Activated CD4-positive, alpha-beta T cell treated with anti-CD3 and anti-CD28 coated beads, Interleukin-2, amount 10 ng/mL, durations not matched to agents 24 days and 14 days (primary cell): ENCODE data around the gene TUB. TPM values are rescaled to one million over a fixed set of nuclear protein-coding genes. Genes with fewer than 3 reads are reported as not detected.

Experiments
- DNase-seq: peaks from one replicate; pipeline ENCODE4 v3.0.0; 2022
- H3K27ac Mint-ChIP-seq: one replicate; pipeline ENCODE4 v1.8.0; 2022; ENCODE audit warnings: mild to moderate bottlenecking, mixed read lengths
- H3K27me3 Mint-ChIP-seq: one replicate; pipeline ENCODE4 v1.8.0; 2022; ENCODE audit warnings: mixed read lengths
- H3K36me3 Mint-ChIP-seq: one replicate; pipeline ENCODE4 v1.8.0; 2022; ENCODE audit warnings: low read depth, mild to moderate bottlenecking, mixed read lengths
- H3K4me1 Mint-ChIP-seq: one replicate; pipeline ENCODE4 v1.8.0; 2021; ENCODE audit warnings: mixed read lengths
- H3K4me3 Mint-ChIP-seq: one replicate; pipeline ENCODE4 v1.8.0; 2022; ENCODE audit warnings: mild to moderate bottlenecking, moderate library complexity, mixed read lengths
- H3K9me3 Mint-ChIP-seq: one replicate; pipeline ENCODE4 v1.8.0; 2021; ENCODE audit warnings: mixed read lengths
- intact Hi-C: fragments of 100-400 bp; cut with micrococcal nuclease; formaldehyde crosslinking; loops from one replicate; pipeline ENCODE4 v1.15.1; 2023
- total RNA-seq: library from RNA; stranded (reverse); gene quantifications from 2 replicates; pipeline ENCODE4 v1.2.3, GENCODE V29; 2022

Gene TUB, protein sequence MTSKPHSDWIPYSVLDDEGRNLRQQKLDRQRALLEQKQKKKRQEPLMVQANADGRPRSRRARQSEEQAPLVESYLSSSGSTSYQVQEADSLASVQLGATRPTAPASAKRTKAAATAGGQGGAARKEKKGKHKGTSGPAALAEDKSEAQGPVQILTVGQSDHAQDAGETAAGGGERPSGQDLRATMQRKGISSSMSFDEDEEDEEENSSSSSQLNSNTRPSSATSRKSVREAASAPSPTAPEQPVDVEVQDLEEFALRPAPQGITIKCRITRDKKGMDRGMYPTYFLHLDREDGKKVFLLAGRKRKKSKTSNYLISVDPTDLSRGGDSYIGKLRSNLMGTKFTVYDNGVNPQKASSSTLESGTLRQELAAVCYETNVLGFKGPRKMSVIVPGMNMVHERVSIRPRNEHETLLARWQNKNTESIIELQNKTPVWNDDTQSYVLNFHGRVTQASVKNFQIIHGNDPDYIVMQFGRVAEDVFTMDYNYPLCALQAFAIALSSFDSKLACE
- 0.30 and 0.43 TPM in 2 replicates for total RNA-seq

DNA sequence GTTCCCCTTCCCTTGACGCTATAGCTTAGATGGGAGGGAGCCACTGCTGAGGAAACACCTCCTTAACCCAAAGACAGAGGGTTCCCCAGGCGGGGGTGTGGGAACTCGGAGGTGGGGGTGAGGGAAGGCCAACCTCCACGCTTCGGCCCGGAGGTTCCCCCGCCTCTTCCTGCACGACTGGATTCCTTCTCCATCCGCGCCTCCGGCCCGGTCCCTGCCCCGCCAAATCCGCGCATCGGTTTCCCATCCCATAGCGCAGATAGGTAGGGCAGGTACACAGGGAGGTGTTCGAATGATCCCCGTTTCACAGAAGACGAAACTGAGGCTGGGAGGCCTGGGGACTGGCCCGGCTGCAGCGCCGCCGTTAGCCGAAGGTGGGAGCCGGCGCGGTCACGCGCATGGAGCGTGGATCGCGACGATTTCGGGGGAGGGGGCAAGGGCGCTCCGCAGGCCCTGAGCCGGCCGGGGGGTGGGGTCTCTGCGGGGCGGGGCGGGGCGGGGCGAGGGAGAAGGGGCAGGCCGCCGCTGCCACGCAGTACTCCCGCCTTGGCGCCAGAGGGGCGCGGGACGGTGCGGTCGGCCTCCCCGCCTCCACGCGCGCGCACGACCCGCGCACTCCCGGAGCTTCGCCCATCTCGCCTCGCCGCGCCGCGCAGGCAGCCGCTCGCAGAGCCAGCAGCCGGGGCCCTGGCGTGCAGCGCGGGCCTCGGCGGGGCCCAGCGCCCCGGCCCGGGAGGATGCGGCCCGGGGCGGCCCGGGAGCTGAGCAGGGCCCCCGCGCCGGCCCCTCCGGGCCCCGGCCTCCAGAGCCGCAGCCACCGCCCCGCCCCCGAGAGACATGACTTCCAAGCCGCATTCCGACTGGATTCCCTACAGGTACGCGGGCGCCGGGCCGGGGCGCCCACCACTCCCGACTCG, at the start of gene TUB:
TUB (plus strand) TSS at position 538 of the 917 bp plus-strand sequence; CDS start at position 838, 300 bp downstream.
- no peaks in the 10 kb centered on the region for H3K4me1 Mint-ChIP-seq
- H3K27ac Mint-ChIP-seq = no peak within 1 kb of the TSS
- no peak for DNase-seq
- H3K27me3 Mint-ChIP-seq = peaks cover 51% of the 10 kb centered on the region
- H3K9me3 Mint-ChIP-seq = no peaks in the 10 kb centered on the region
- peak within 1 kb of the TSS; percentile 74 for H3K4me3 Mint-ChIP-seq
- intact Hi-C loops = no loop called here
- no peaks in the 10 kb centered on the region for H3K36me3 Mint-ChIP-seq

DNA sequence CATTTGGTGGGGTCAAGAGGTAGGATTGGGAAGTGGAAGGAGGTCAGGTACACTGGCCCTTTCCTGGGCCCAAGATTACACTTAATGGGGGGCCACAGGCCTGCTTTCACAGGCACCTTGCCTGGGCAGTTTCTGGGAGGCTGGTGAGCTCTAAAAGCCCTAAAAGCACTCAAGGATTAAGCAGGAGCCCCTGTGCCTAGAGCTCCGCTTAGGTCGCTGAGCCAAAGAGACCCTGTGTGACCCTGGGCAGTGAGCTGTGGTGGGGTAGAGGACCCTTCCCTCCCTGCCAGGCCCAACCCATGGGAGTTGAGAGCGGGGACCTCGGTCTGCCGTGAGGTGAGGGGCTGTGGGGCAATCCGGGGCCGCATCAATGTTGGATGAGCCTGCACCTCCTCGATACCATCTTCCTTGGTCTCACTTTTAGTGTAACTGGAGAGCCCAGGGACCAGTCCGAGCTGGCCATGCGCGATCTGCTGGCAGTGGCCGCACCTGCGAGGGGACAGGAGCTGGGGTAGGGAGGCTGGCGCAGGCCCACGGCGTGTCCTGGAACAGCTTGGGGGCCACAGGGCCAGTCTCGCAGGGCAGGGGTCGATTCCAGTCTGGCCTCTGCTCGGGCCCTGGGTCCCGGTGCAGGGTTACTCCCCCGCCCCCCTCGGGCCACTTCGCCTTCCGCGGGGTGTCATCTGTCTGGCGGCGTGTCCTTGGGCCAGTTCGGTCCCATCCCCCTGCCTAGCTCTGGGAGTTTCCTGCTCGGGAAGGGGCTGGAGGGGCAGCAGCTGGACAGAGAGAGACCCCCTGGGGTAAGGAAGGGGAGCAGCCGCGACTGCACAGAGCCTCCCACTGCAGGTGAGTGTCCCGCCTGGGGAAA, 49.5 kb upstream of the TUB start:
- H3K27me3 Mint-ChIP-seq = peaks cover 17% of the 10 kb centered on the region
- no peaks in the 10 kb centered on the region for H3K36me3 Mint-ChIP-seq
- intact Hi-C loops = loop anchor here (2.0 kb wide), 1 partner anchor 25 kb away; no protein-coding TSS in a partner anchor

DNA sequence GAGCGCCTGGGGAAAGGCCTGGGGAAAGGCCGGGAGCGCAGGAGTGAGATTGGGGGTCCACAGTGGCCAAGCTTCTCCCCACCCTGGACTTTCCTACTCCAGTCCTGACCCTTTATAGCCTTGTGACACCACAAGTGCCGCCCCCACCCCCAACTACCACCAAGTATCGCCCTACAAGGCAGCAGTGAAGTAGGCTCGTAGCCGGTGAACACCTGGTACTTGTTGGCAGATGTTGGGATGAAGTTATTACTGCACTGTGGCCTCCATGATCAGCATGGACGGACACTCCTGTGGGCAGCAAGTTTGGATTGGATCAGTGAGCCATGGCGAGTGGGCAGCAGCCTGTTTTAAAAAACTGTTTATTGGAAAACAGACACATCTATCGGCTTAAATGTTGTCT, 48.9 kb upstream of the TUB start:
- no peaks in the 10 kb centered on the region for H3K9me3 Mint-ChIP-seq
- peaks cover 4% of the 10 kb centered on the region for H3K4me1 Mint-ChIP-seq
- peaks cover 13% of the 10 kb centered on the region for H3K27me3 Mint-ChIP-seq
- DNase-seq = no peak
- H3K27ac Mint-ChIP-seq = no peak overlapping the region
- H3K36me3 Mint-ChIP-seq = no peaks in the 10 kb centered on the region
- no peak overlapping the region for H3K4me3 Mint-ChIP-seq
- intact Hi-C loops = loop anchor here (2.0 kb wide), 1 partner anchor 25 kb away; no protein-coding TSS in a partner anchor

More for the DNA sequence above, 49.5 kb upstream of the TUB start:
- DNase-seq = no peak
- Mint-ChIP-seq H3K9me3 (no peaks in the 10 kb centered on the region), H3K27ac (no peak overlapping the region), H3K4me3 (no peak overlapping the region), H3K4me1 (peaks cover 4% of the 10 kb centered on the region)

DNA sequence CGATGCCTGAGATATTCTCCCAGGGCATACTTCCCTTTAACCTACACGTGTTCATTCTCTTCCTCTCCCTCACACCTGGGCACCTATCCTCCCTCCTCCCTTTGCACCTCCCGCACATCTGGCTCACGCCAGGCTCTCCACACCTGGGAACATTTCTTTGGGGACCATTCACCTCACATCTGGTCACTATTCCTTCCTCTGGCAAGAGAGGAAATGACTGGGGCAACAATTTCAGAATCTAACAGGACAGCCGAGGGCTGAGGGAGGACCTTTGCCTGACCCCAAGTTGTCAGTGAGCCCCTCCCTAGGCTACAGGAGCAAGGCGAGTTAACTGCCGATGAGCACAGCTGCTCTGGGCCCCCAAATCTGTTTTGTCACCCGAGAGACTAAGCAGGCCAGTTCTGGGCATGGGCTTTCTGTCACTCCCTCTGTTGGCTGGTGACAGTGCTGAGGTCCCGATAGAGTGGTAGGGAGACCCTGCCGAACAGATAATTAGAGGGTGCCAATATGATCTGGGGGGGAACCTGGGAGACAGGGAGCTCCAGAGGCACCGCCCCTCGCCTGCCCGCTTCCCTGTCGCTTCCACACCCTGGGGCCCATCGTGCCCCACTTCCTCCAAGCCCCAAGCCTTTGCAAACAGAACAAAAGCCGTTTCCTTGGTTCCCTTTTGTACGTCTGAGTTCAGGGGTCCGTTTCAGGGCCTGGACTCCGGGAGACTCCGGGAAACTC, 48.3 kb upstream of the TUB start:
- intact Hi-C loops = loop anchor here (1.0 to 2.0 kb wide), 2 partner anchors 26 to 67 kb away; no protein-coding TSS in a partner anchor
- H3K4me1 Mint-ChIP-seq = peaks cover 4% of the 10 kb centered on the region
- no peak overlapping the region for H3K27ac Mint-ChIP-seq
- H3K4me3 Mint-ChIP-seq = no peak overlapping the region
- H3K9me3 Mint-ChIP-seq = no peaks in the 10 kb centered on the region
- DNase-seq = no peak
- no peaks in the 10 kb centered on the region for H3K36me3 Mint-ChIP-seq
- peaks cover 13% of the 10 kb centered on the region for H3K27me3 Mint-ChIP-seq

GRCh38 chr11:8033305-8034105, 47.5 kb upstream of the TUB start:
- H3K4me3 Mint-ChIP-seq = no peak overlapping the region
- no peaks in the 10 kb centered on the region for H3K36me3 Mint-ChIP-seq
- no peaks in the 10 kb centered on the region for H3K9me3 Mint-ChIP-seq
- peaks cover 4% of the 10 kb centered on the region for H3K4me1 Mint-ChIP-seq
- intact Hi-C loops = loop anchor here (1.0 to 2.0 kb wide), 2 partner anchors 27 to 66 kb away; no protein-coding TSS in a partner anchor
- H3K27me3 Mint-ChIP-seq = peaks cover 8% of the 10 kb centered on the region
- no peak overlapping the region for H3K27ac Mint-ChIP-seq
- DNase-seq = peak; percentile 83

GRCh38 chr11:8034106-8034585, 46.9 kb upstream of the TUB start:
- DNase-seq = no peak
- H3K36me3 Mint-ChIP-seq = no peaks in the 10 kb centered on the region
- H3K4me3 Mint-ChIP-seq = no peak overlapping the region
- intact Hi-C loops = no loop called here
- no peak overlapping the region for H3K27ac Mint-ChIP-seq
- no peaks in the 10 kb centered on the region for H3K9me3 Mint-ChIP-seq
- H3K4me1 Mint-ChIP-seq = peaks cover 4% of the 10 kb centered on the region
- H3K27me3 Mint-ChIP-seq = peaks cover 8% of the 10 kb centered on the region

DNA sequence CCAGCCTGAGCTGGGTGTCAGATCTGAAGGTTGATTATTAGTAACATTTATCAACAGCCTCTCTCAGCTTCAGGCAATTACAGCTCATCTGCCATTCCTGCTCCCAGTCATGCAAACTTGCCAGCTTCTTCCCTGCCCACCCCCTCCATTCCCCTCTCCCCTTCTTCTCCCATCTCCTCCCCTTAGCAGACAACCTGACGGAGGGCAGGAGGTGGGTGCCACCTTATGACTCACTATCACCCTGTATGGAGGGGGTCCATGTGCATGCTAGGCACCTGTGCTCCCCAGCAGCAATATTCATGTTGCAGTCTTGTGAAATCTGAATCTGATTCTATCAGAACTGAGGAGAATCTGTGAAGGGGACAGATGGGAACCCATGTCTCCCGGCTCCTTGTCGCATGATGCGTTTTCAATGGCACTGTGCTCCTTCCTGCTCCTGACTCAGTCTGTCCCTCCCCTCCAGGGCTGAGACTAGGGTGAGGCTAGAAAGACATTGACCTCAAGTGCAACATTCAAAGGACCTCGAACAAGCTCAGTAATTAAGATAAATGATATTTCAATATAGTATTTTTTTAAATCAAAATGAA, 46.3 kb upstream of the TUB start:
- H3K27me3 Mint-ChIP-seq = peaks cover 7% of the 10 kb centered on the region
- intact Hi-C loops = no loop called here
- no peaks in the 10 kb centered on the region for H3K9me3 Mint-ChIP-seq
- peaks cover 4% of the 10 kb centered on the region for H3K4me1 Mint-ChIP-seq
- no peaks in the 10 kb centered on the region for H3K36me3 Mint-ChIP-seq
- H3K27ac Mint-ChIP-seq = no peak overlapping the region
- DNase-seq = no peak
- no peak overlapping the region for H3K4me3 Mint-ChIP-seq

DNA sequence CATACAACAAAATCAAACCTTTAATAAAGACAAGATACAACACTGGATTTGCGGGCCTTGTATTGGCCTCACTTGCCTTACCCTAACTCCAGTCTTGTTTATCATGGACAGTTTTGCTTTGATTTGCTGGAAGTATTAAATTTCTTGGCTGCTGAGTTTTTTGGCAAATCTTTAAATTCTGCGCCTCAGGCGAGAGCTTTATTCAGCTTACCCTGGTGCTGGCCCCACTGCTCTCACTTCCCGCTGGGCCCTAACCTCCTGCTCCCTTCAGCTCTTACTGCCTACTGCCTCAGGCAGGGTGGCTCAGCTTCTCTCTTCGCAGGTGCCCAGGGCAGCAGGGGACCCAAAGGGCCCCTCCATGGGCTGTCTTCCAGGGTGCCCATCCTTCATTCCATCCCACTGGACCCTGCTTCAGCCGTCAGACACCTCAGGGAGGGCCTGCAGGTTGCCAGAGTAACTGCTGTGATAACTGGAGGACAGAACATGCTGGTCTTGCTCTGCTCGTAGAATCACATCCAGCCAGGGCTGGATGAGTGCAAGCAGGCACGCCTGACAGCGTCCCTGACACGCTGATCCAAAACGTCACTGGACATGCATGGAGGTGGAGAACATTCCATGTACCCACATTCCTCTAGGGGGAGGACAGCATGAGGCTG, 45.7 kb upstream of the TUB start:
- H3K4me3 Mint-ChIP-seq = no peak overlapping the region
- peaks cover 4% of the 10 kb centered on the region for H3K27me3 Mint-ChIP-seq
- no peak overlapping the region for H3K27ac Mint-ChIP-seq
- H3K36me3 Mint-ChIP-seq = no peaks in the 10 kb centered on the region
- intact Hi-C loops = no loop called here
- no peak for DNase-seq
- H3K9me3 Mint-ChIP-seq = no peaks in the 10 kb centered on the region
- H3K4me1 Mint-ChIP-seq = peaks cover 4% of the 10 kb centered on the region

GRCh38 chr11:8036002-8036802, 44.8 kb upstream of the TUB start:
- intact Hi-C loops = no loop called here
- Mint-ChIP-seq H3K36me3 (no peaks in the 10 kb centered on the region), H3K4me1 (peaks cover 4% of the 10 kb centered on the region), H3K27me3 (peaks cover 4% of the 10 kb centered on the region), H3K4me3 (no peak overlapping the region), H3K27ac (no peak overlapping the region), H3K9me3 (no peaks in the 10 kb centered on the region)
- DNase-seq = no peak

GRCh38 chr11:8036986-8037385, 44.0 kb upstream of the TUB start:
- H3K4me1 Mint-ChIP-seq = peaks cover 4% of the 10 kb centered on the region
- no peak overlapping the region for H3K4me3 Mint-ChIP-seq
- intact Hi-C loops = no loop called here
- H3K36me3 Mint-ChIP-seq = no peaks in the 10 kb centered on the region
- H3K27ac Mint-ChIP-seq = no peak overlapping the region
- no peaks in the 10 kb centered on the region for H3K9me3 Mint-ChIP-seq
- H3K27me3 Mint-ChIP-seq = peaks cover 4% of the 10 kb centered on the region
- DNase-seq = no peak

DNA sequence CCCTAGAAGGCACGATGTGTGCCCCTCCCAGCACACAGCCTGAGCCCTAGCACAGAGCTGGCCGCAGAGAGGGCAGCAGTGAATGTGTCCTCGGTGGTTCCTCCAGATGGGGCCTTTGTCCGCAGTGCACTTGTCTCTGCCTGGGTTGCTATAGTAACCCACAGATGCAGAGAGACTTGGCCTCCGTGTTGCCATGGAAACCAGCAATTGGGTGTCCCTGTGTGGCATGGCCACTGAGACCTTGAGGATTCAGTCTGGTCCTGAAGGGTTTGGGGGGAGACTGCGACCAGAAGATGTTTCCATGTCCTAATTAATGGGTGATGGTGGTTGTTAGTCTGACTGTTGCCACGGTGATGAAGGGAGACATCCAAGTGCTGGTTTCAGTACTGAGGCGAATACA, 42.6 kb upstream of the TUB start:
- intact Hi-C loops = no loop called here
- Mint-ChIP-seq H3K27ac (no peak overlapping the region), H3K9me3 (no peaks in the 10 kb centered on the region)

More for the DNA sequence above, 42.6 kb upstream of the TUB start:
- no peak overlapping the region for H3K4me3 Mint-ChIP-seq
- DNase-seq = no peak
- no peaks in the 10 kb centered on the region for H3K4me1 Mint-ChIP-seq
- H3K27me3 Mint-ChIP-seq = peaks cover 6% of the 10 kb centered on the region
- H3K36me3 Mint-ChIP-seq = no peaks in the 10 kb centered on the region
